AML-193 (cell line): ENCODE results near the gene NPAS3.
"Not testable (repeated sequence)": the region's sequence is repeated elsewhere in the genome, so short reads cannot be mapped to it uniquely, and the experiment has no call there.

ENCODE experiments used
- DNase-seq, 2 experiments: peaks; one replicate each; lab custom pipeline; 2025; lab: John Stamatoyannopoulos, UW

NPAS3 gene

GRCh38 chr14:33081259-33081658 is 142.6 kb downstream of the NPAS3 start:
- DNase-seq, result no peak

DNA sequence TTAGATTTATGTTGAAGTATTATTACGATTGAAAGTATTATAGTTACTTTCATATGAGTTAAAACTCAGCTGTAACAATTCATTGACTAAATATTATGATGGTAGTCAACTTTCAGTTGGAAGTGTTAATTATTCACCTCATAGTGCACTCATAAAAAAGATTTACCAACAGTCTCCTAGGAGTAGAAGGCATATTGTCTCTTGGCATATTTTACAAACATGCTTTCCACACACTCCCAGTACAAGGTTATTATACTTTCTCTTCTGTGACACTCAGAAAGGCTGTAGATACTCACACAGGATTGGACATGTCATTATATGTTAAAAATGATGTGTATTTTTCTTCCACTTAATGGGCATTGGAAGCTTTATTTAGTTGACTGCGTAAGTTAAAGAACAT is 147.1 kb downstream of the NPAS3 start:
- no peak for DNase-seq

DNA sequence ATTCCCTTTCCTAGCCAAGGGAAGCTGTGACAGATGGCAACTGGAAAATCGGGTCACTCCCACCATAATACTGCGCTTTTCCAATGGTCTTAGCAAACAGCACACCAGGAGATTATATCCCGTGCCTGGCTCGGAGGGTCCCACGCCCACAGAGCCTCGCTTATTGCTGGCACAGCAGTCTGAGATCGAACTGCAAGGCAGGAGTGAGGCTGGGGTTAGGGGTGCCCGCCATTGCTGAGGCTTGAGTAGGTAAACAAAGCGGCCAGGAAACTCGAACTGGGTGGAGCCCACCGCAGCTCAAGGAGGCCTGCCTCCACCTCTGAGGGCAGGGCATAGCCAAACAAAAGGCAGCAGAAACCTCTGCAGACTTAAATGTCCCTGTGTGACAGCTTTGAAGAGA is 149.6 kb downstream of the NPAS3 start:
- DNase-seq, result not testable (repeated sequence)

- DNase-seq, result no peak
Observed at GRCh38 chr14:33098016-33098415, 159.3 kb downstream of the NPAS3 start.

GRCh38 chr14:33103489-33103888 is 164.8 kb downstream of the NPAS3 start:
- DNase-seq, result no peak

DNA sequence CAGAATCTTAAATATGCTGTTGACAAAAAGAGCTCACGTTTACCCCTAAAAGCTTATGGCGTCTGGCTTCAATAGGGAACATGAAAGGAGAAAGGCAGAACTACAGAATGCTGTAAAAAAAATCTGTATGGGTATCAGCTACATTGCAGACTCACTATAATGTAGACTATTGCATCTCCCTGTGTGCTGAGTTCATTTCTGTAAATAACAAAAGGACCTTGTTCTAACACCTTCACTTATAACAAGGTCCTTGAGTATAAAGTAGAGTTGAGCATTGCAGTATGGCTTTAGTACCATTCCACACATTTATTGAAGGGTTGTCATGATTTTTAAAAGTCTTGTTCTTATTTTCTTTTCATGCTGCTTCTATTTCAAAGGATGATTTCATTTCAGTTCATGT is 165.3 kb downstream of the NPAS3 start:
- no peak for DNase-seq

GRCh38 chr14:33110737-33111443 is 172.2 kb downstream of the NPAS3 start:
- DNase-seq, result no peak

DNA sequence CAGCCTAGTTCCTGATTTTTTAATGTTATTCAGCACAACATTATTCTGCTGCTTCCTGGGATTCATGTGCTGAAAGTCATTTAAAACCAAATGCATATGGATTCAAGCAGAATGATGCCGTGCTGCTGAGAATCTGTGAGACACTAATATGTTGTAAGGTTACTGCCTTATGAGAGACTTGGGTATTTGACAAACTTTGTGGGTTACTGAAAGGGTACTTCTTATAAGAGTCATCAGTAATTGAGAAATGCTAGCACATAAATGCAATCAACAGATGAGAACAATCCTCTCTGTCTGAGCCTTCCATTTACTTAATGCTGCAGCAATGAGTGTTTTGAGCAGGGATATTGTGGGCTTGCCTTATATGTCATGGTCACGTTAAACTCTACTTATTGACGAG is 175.7 kb downstream of the NPAS3 start:
- no peak for DNase-seq

- DNase-seq, result no peak
Observed at GRCh38 chr14:33118668-33119067, 180.0 kb downstream of the NPAS3 start.

DNA sequence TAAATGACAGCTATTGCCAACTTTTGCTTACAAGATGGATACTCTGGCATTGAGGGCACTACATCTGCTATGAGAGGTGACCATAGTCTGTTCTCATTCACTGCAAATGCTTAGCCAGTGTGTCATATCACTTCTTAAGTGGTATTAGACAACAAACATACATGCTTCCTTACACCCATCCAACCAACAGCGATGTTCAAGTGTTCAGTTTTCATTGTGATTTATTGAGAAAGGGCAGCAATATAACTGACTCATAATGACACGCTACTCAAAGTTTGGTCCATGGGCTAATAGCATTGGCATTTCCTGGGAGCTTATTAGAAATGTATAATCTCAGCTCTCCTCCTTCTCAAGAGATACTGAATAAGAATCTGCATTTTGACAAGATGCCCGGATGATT is 181.7 kb downstream of the NPAS3 start:
- DNase-seq, result no peak

GRCh38 chr14:33120966-33121365 is 182.3 kb downstream of the NPAS3 start:
- no peak for DNase-seq

- no peak for DNase-seq
Observed at GRCh38 chr14:33123281-33123680, 184.6 kb downstream of the NPAS3 start.

- no peak for DNase-seq
Observed at GRCh38 chr14:33126433-33126832, 187.8 kb downstream of the NPAS3 start.

- DNase-seq, result no peak
Observed at GRCh38 chr14:33127531-33127930, 188.9 kb downstream of the NPAS3 start.

- no peak for DNase-seq
Observed at GRCh38 chr14:33131801-33132200, 193.1 kb downstream of the NPAS3 start.

DNA sequence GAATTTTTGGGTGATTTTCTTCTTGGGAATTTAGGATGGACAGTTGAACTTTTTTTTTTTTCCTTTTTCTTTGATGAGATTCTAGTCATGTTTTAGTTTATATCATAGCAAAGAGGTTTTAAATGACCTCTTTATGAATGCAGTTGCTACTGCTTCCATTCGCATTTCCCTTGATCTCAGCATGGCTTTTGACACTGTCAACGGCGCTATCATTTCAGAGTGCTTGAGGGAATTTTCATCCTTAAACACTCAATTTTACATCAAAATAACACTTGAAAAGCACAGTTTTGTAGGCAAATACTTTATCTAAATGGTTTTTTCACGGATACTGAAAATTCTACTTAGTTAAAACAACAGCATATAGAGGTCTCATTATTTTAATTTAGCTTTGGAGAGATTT is 195.5 kb downstream of the NPAS3 start:
- DNase-seq, result no peak

DNA sequence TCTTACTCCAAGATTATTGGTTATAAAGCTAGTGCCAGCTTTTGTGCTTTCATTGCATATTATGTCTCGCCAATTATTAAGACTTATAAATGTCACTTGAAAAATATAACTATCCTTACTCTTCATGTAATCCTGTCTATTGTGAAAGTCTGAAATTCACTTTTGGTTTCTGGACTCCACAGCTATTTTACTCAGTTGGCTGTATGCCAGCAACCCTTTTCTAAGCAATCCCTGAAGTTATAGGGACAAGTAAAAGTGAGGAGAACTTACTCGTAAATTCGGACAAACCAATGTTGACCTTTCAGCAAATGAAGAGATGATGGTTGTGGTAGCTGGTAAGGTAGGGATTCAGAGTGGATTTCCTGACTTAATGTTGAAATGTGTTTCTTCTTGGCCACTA is 196.3 kb downstream of the NPAS3 start:
- DNase-seq, result no peak

- no peak for DNase-seq
Observed at GRCh38 chr14:33150666-33151428, 212.2 kb downstream of the NPAS3 start.

DNA sequence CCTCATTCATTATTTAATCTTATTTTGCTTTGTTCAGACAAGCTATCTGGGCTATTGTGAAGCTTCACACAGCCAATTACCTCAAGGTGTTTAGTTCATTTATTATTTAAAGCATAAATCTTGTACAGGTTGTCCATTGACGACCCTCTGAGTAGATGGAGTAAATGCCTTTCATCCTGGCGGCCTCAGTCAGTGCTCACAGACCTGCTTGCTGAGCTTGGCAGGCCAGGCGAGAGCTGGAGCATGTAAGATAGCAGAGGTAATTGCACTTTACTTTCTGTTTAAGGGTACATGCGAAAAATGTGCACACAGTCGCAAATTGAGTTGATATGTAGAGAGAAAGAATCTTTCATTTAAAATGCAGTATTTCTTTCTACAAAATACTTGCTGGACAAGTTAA is 224.4 kb downstream of the NPAS3 start:
- no peak for DNase-seq

DNA sequence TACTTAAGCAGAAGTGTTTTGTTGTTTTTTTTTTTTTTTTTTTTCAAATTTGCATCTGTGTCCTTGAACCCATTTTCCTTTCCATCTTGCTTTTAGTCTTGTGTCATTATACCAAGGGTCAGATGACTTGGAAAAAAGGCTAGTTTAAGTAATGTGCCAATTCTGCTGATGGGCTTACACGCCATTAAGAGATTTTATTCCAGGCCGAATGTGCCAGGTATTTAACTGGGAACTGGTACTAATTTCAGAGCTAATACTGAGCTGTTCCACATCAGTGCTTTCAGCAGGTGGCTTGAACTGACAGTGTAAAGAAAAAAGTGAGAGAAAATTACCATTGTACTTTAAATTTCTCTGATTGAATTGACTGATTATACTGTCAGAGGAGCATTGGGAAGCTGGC is 224.9 kb downstream of the NPAS3 start:
- DNase-seq, result no peak

DNA sequence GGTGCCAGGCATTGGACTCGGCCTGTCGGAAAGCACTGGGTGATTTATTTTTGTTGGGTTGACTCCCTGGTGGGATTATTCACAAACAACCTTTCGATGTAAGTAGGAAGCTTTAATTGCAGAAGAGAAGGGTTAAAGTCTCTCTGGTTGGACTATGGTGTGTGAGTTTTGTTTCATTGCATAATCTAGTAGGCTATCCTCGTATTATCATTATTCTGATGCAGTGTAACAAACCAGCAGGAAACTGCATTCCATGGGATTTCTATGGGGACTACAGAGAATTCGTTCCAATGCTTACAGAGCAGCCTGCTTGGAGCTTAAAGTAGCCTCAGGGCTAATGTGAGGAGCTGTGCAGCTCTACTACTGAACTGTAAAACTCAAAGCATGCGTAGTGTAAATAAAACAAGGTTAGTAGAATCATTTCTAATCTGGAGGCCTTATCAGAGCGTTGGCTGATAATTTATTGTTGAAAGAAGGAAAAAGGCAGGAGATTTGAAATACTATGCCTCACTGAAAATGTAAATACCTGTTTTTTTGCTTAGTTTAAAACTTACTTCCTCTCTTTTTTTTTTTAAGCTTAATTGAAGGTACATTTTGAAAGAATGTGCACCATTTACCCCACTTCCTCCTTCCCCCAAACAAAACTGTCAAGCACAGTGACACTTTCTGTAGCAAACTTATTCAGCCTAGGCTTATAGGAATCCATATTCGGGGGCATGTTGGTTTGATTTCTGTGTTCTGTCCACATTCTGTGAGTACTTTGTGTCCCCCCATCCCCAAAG is 226.7 kb downstream of the NPAS3 start:
- no peak for DNase-seq

DNA sequence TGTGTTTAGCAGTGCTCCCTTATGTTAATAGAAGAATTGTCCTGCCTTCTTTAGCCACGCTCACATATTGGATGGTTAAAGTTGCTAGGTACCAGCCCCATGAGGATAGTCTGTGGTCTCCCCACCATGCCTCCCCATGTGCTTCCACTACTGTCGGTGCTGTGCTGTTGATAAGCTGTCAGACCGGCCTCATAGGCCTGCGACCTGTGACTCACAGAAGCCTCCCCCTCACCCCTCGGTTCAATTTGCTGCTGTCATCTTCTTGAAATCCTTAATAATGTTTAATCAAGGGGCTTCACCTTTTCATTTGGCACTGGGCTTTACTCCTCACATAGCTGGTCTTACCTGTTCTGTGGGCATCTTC is 227.2 kb downstream of the NPAS3 start:
- DNase-seq, result no peak

DNA sequence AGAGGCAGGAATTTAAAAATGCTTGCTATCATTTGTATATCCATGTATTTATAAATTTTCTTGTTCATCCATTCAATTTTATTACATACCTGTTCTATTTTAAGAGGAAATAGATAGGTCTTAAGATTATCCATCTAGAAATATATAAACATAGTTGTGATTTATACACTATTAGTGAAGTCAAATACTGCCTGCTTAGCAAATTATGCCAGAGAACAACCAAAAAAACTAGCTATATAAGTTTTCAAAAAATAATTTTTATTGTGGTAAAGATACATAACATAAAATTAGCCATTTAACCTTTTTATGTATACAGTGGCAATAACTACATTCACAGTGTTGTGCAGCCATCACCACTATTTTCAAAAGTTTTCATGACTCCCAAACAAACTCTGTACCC is 237.3 kb downstream of the NPAS3 start:
- DNase-seq, result no peak
